Caco-2 (cell line): ENCODE data around the gene HSD11B1. TPM values are rescaled to one million over a fixed set of nuclear protein-coding genes. Genes with fewer than 3 reads are reported as not detected.

Experiments used
- BruUV-seq: library from RNA; stranded (reverse); fragments of 400-500 nt; replicated peaks from 2 replicates; lab custom pipeline; 2021; lab: Mats Ljungman, UMichigan
- CTCF ChIA-PET: fragments of 300-600 bp; sonication (Branson Sonifier 250); formaldehyde crosslinking; loops from one replicate; lab custom pipeline; 2022; ENCODE audit warnings: antibody characterized with exemption; lab: Charles Lee
- POLR2A ChIA-PET: fragments of 300-600 bp; sonication (Branson Sonifier 250); formaldehyde crosslinking; loops from one replicate; lab custom pipeline; 2022; ENCODE audit warnings: antibody characterized with exemption; lab: Charles Lee
- DNase-seq, 2 experiments: peaks; one replicate each; pipeline versions ENCODE4 v3.0.0 to v3.0.0-alpha.2; 2020 to 2022
- H3K27me3 ChIP-seq: replicated peaks from 2 replicates; pipeline ENCODE4 v1.6.0; 2011; ENCODE audit warnings: low read length; ENCODE audit not compliant: control insufficient read depth, insufficient read depth
- H3K36me3 ChIP-seq: 2 replicates; pipeline ENCODE4 v1.5.1; 2011; ENCODE audit warnings: low read length; ENCODE audit not compliant: control insufficient read depth, insufficient read depth
- H3K4me1 ChIP-seq: fragments of 250-450 bp; sonication (Bioruptor Pico); 2 replicates; pipeline ENCODE4 v1.5.1; 2020; ENCODE audit warnings: mild to moderate bottlenecking
- H3K4me3 ChIP-seq: 2 replicates; pipeline ENCODE4 v1.5.1; 2011; ENCODE audit warnings: low read depth, mild to moderate bottlenecking, control low read depth, low read length
- H3K9me3 ChIP-seq: fragments of 250-450 bp; sonication (Bioruptor Pico); 2 replicates; pipeline ENCODE4 v1.5.1; 2020; ENCODE audit warnings: mild to moderate bottlenecking, moderate library complexity
- H3K27ac Mint-ChIP-seq: one replicate; pipeline ENCODE4 v1.8.0; 2022; ENCODE audit warnings: mixed read lengths; ENCODE audit not compliant: unreplicated experiment
- H3K27me3 Mint-ChIP-seq: one replicate; pipeline ENCODE4 v1.8.0; 2022; ENCODE audit warnings: mixed read lengths; ENCODE audit not compliant: insufficient read depth, unreplicated experiment
- H3K36me3 Mint-ChIP-seq: one replicate; pipeline ENCODE4 v1.8.0; 2022; ENCODE audit warnings: mild to moderate bottlenecking, mixed read lengths; ENCODE audit not compliant: insufficient read depth, unreplicated experiment
- H3K4me1 Mint-ChIP-seq: one replicate; pipeline ENCODE4 v1.8.0; 2022; ENCODE audit warnings: low read depth, mixed read lengths; ENCODE audit not compliant: unreplicated experiment
- H3K4me3 Mint-ChIP-seq: one replicate; pipeline ENCODE4 v1.8.0; 2022; ENCODE audit warnings: mild to moderate bottlenecking, moderate library complexity, mixed read lengths; ENCODE audit not compliant: unreplicated experiment
- H3K9me3 Mint-ChIP-seq: one replicate; pipeline ENCODE4 v1.8.0; 2022; ENCODE audit warnings: mixed read lengths; ENCODE audit not compliant: unreplicated experiment
- intact Hi-C: fragments of 100-400 bp; cut with micrococcal nuclease; formaldehyde crosslinking; loops from one replicate; pipeline ENCODE4 v1.10.0; 2022; ENCODE audit not compliant: unreplicated experiment
- total RNA-seq: library from RNA; stranded (reverse); gene quantifications from 2 replicates; pipeline ENCODE4 v1.2.3, GENCODE V29; 2022
- TF ChIP-seq, protein P1 (sequence below), 2 experiments: fragments of 200-600 bp in 1 of 2; IDR thresholded peaks; 1 replicate in 1 of 2; 2 replicates in 1 of 2; pipeline versions ENCODE4 v1.5.1 to v1.8.0; 2011 to 2022; ENCODE audit warnings: antibody characterized with exemption in 1 of 2, control low read depth in 1 of 2, inconsistent platforms in 1 of 2, low read depth in 1 of 2, low read length in 1 of 2, mild to moderate bottlenecking in 1 of 2, moderate library complexity in 1 of 2; ENCODE audit not compliant: insufficient read depth in 1 of 2, severe bottlenecking in 1 of 2, unreplicated experiment in 1 of 2

The HSD11B1 gene
- total RNA-seq, 1 experiment from 2014 or later = not detected

DNA sequence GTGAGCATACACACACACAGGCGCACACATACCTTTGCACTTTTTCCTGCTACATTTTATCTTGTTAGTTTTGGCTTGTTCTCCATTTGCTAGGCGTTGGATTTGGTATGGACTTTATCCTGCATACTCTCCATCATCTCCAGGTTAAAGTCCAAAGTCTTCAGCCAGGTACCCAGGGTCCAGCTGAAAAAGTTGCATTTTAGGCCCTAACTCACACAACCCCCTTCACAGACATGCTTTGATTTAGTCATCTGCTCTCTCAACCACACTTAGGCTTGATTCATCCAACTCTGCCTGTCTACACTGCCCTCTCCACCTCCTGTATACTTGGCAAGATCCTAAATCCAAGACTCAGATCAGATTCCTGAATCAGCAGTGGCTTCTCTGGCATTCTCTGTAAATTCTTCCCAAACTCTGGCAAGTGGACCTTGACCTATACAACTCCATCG lies 41.7 kb upstream of the HSD11B1 start:
- Mint-ChIP-seq H3K36me3 (no peaks in the 10 kb centered on the region), H3K4me1 (peaks cover 34% of the 10 kb centered on the region), H3K27ac (peak overlapping the region; percentile 23), H3K9me3 (no peaks in the 10 kb centered on the region), H3K4me3 (peak overlapping the region; percentile 50), H3K27me3 (no peaks in the 10 kb centered on the region)
- ChIA-PET POLR2A (interaction anchor here (4.4 kb wide), 1 partner anchor 10 kb away, joined by 15 read pairs; the partner anchor contains the start of gene LAMB3), CTCF (no interaction called here)
- no peaks in the 10 kb centered on the region for H3K9me3 ChIP-seq
- H3K27me3 ChIP-seq = no peaks in the 10 kb centered on the region
- intact Hi-C loops = loop anchor here (1.0 kb wide), 1 partner anchor 9 kb away; no protein-coding TSS in a partner anchor
- peaks cover 38% of the 10 kb centered on the region for H3K4me1 ChIP-seq
- no peak overlapping the region for H3K4me3 ChIP-seq
- DNase-seq = no peak
- BruUV-seq = no TSS peak
- no peaks in the 10 kb centered on the region for H3K36me3 ChIP-seq
- TF ChIP-seq, protein P1, sequence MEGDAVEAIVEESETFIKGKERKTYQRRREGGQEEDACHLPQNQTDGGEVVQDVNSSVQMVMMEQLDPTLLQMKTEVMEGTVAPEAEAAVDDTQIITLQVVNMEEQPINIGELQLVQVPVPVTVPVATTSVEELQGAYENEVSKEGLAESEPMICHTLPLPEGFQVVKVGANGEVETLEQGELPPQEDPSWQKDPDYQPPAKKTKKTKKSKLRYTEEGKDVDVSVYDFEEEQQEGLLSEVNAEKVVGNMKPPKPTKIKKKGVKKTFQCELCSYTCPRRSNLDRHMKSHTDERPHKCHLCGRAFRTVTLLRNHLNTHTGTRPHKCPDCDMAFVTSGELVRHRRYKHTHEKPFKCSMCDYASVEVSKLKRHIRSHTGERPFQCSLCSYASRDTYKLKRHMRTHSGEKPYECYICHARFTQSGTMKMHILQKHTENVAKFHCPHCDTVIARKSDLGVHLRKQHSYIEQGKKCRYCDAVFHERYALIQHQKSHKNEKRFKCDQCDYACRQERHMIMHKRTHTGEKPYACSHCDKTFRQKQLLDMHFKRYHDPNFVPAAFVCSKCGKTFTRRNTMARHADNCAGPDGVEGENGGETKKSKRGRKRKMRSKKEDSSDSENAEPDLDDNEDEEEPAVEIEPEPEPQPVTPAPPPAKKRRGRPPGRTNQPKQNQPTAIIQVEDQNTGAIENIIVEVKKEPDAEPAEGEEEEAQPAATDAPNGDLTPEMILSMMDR (IDR thresholded peaks at IDR 0.05; ENCODE audit: insufficient read depth in 1 of 2, low read depth in 1 of 2, low read length in 1 of 2, severe bottlenecking in 1 of 2, unreplicated experiment in 1 of 2) = no peak

DNA sequence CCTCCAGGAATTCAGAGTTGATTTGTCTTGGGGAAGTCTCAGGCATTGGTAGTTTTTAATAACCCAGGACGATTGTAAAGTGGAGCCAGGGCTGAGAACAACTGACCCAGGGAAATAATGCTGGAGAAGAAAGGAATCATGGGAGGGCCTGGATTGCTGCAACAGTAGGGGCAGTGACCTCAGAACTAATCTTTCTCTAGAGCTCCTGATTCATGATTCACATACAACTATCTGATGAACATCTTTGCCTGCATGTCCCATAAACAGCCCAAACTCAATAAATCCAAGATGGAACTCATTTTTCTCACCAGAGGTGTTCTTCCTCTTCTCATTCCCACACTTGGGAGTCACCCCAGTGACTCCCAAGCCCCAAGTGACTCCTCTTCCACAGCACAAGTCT lies 37.5 kb upstream of the HSD11B1 start:
- H3K27ac Mint-ChIP-seq = no peak overlapping the region

DNA sequence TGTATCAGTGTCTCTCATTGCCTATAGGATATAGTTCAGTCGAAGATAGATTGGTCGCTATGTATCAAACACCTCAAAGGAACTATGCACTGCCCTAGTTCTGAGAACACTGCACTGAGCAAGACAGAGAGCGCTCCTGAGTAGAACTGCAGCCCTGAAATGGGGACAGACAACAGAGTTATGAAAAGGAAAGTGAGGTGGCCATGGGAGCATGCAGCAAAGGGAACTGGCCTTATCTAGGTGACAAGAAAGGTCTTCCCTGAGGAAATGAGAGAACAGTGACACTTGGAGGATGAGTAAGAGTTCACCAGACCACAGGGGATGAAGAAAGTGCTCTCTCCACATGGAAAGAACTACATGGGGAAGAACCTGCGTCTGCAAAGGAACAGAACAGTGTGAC lies 36.9 kb upstream of the HSD11B1 start:
- no TSS peak for BruUV-seq
- no peaks in the 10 kb centered on the region for H3K27me3 Mint-ChIP-seq
- ChIA-PET CTCF (no interaction called here), POLR2A (no interaction called here)
- H3K27ac Mint-ChIP-seq = no peak overlapping the region
- Histone ChIP-seq H3K4me1 (peaks cover 9% of the 10 kb centered on the region), H3K9me3 (no peaks in the 10 kb centered on the region), H3K4me3 (no peak overlapping the region), H3K27me3 (no peaks in the 10 kb centered on the region), H3K36me3 (no peaks in the 10 kb centered on the region)
- peaks cover 10% of the 10 kb centered on the region for H3K9me3 Mint-ChIP-seq
- TF ChIP-seq, protein P1 (IDR thresholded peaks at IDR 0.05; ENCODE audit: insufficient read depth in 1 of 2, low read depth in 1 of 2, low read length in 1 of 2, severe bottlenecking in 1 of 2, unreplicated experiment in 1 of 2) = no peak
- H3K4me1 Mint-ChIP-seq = peaks cover 14% of the 10 kb centered on the region
- H3K4me3 Mint-ChIP-seq = no peak overlapping the region
- intact Hi-C loops = no loop called here
- no peak for DNase-seq
- no peaks in the 10 kb centered on the region for H3K36me3 Mint-ChIP-seq

More for the DNA sequence above, 37.5 kb upstream of the HSD11B1 start:
- POLR2A ChIA-PET = interaction anchor here (0.6 to 4.4 kb wide), 2 partner anchors 14 to 82 kb away, joined by 3 to 15 read pairs; partner anchors contain the start of gene LAMB3
- intact Hi-C loops = no loop called here
- no peaks in the 10 kb centered on the region for H3K27me3 ChIP-seq
- Mint-ChIP-seq H3K4me3 (no peak overlapping the region), H3K36me3 (no peaks in the 10 kb centered on the region), H3K4me1 (peaks cover 14% of the 10 kb centered on the region), H3K27me3 (no peaks in the 10 kb centered on the region), H3K9me3 (peaks cover 10% of the 10 kb centered on the region)
- DNase-seq = no peak
- CTCF ChIA-PET = no interaction called here
- peaks cover 15% of the 10 kb centered on the region for H3K4me1 ChIP-seq
- no TSS peak for BruUV-seq
- no peak overlapping the region for H3K4me3 ChIP-seq
- TF ChIP-seq, protein P1 (IDR thresholded peaks at IDR 0.05; ENCODE audit: insufficient read depth in 1 of 2, low read depth in 1 of 2, low read length in 1 of 2, severe bottlenecking in 1 of 2, unreplicated experiment in 1 of 2) = no peak
- H3K9me3 ChIP-seq = no peaks in the 10 kb centered on the region
- H3K36me3 ChIP-seq = no peaks in the 10 kb centered on the region
